ENCODE data around the gene GRN. TPM values are rescaled to one million over a fixed set of nuclear protein-coding genes. Genes with fewer than 3 reads are reported as not detected.
A peak's percentile ranks its signal among the peaks of the same experiment; 100 is the strongest.

Gene GRN
- total and polyA plus RNA-seq, 2 of the 13 experiments (the other 11 are each of a cell fraction or from before 2014, with no cell fraction given) = 86.6 to 143 TPM

GRCh38 chr17:44375196-44376017, 30.3 kb downstream of the GRN start (continued):
- TF ChIP-seq ZNF292 (CRISPR knock-in tag; IDR thresholded peaks at IDR 0.05; ENCODE audit: borderline replicate concordance, low read depth) (peak; percentile 46; the same call in 1 of the 2 replicates), SP4 (CRISPR knock-in tag; IDR thresholded peaks at IDR 0.05) (0 out of 2 replicates have a peak, but pooled peaks have one; percentile 22), MIER2 (CRISPR knock-in tag; IDR thresholded peaks at IDR 0.05) (no peak)

- POLR2A ChIA-PET = interaction anchor here (0.8 to 2.8 kb wide), 5 partner anchors 9 to 128 kb away, joined by 3 to 12 read pairs (median 5); partner anchors contain the start of gene GPATCH8
- WGBS (ENCODE audit: low lambda C conversion rate) = 0% methylated on average over 5 of the region's 5 CpGs
- no peak overlapping the region for H3K9ac ChIP-seq (ENCODE audit: insufficient read depth, low read depth, low read length)
- H3K36me3 ChIP-seq (replicated peaks in 1 of 2; ENCODE audit: control insufficient read depth in 1 of 2, insufficient read depth in 2 of 2, low read length in 2 of 2) = no peaks in the 10 kb centered on the region
- no peak overlapping the region for H2AFZ ChIP-seq (ENCODE audit: low read length)
- peak; percentile 57 for ATAC-seq
- intact Hi-C loops (cut with micrococcal nuclease; ENCODE audit: unreplicated experiment) (no loop called here), in situ Hi-C loops (cut with HindIII; ENCODE audit: extremely low pct_ligation_motif_present, low pct_unique_long_range_greater_than_20kb) (no loop called here)
- no peaks in the 10 kb centered on the region for H3K79me2 ChIP-seq (ENCODE audit: insufficient read depth, low read length)
- H3K27ac ChIP-seq (ENCODE audit: extremely low read length, insufficient read depth, low read length) = no peak overlapping the region
- peaks cover 8 to 28% of the 10 kb centered on the region in 2 experiments for H3K27me3 ChIP-seq (ENCODE audit: control insufficient read depth in 1 of 2, insufficient read depth in 2 of 2, low read length in 2 of 2)
- peaks cover 51% of the 10 kb centered on the region for H3K4me1 ChIP-seq (ENCODE audit: insufficient read depth, low read length)
- peak overlapping the region; percentile 77 for H3K4me2 ChIP-seq (ENCODE audit: low read depth, low read length)
- CTCF ChIA-PET (ENCODE audit: low intra/inter-chr PET ratio, low total read pairs) = interaction anchor here (1.3 kb wide), 1 partner anchor 10 kb away, joined by 3 read pairs; no protein-coding TSS in a partner anchor
- no TSS peak for BruUV-seq (replicated peaks)
- H3K4me3 ChIP-seq (replicated peaks in 1 of 3; ENCODE audit: insufficient read depth in 1 of 3, low read depth in 2 of 3, low read length in 3 of 3) = peak overlapping the region in 1 of 3 experiments; percentile 55; a peak in 1 of 6 replicates
- no peaks in the 10 kb centered on the region for H3K9me3 ChIP-seq (ENCODE audit: low read length)
- DNase-seq (ENCODE audit: low spot score) = peak; percentile 57
- FAIRE-seq = peak; percentile 63
- no peaks in the 10 kb centered on the region; the same call in 1 of the 2 replicates for H4K20me1 ChIP-seq (ENCODE audit: insufficient read depth, low read length)
- TF ChIP-seq EEA1 (CRISPR knock-in tag; IDR thresholded peaks at IDR 0.05; ENCODE audit: borderline replicate concordance) (no peak), HIC2 (CRISPR knock-in tag; IDR thresholded peaks at IDR 0.05; ENCODE audit: low read depth) (no peak), ZNF296 (CRISPR knock-in tag; conservative IDR thresholded peaks at IDR 0.05) (no peak), ZMYM4 (CRISPR knock-in tag; IDR thresholded peaks at IDR 0.05) (0 out of 2 replicates have a peak, but pooled peaks have one; percentile 32), ZBTB33 (CRISPR knock-in tag; IDR thresholded peaks at IDR 0.05) (0 out of 2 replicates have a peak, but pooled peaks have one; percentile 13), TEAD3 (CRISPR knock-in tag; optimal IDR thresholded peaks at IDR 0.05; ENCODE audit: borderline replicate concordance) (peak; percentile 55), ZUFSP (CRISPR knock-in tag; IDR thresholded peaks at IDR 0.05; ENCODE audit: borderline replicate concordance) (no peak), BCL3 (CRISPR knock-in tag; IDR thresholded peaks at IDR 0.05) (0 out of 2 replicates have a peak, but pooled peaks have one; percentile 8), HNF4G (IDR thresholded peaks at IDR 0.05; ENCODE audit: borderline replicate concordance, low read depth, low read length) (no peak), HNF4G (CRISPR knock-in tag; IDR thresholded peaks at IDR 0.05; ENCODE audit: borderline replicate concordance, low read depth) (no peak), KDM2A (CRISPR knock-in tag; IDR thresholded peaks at IDR 0.05; ENCODE audit: borderline replicate concordance, low read depth) (peak; percentile 24; the same call in 1 of the 2 replicates)
These were observed 31.0 kb downstream of the GRN start for GRCh38 chr17:44376124-44376523.
